Inflammatory macrophage (primary cell): Measurements from ENCODE around the gene KRT77.
"Not testable (repeated sequence)": the region's sequence is repeated elsewhere in the genome, so short reads cannot be mapped to it uniquely, and the experiment has no call there.

Experiments used
- DNase-seq, 2 donors: peaks; one replicate each; pipeline ENCODE4 v3.0.0-alpha.2; 2020 to 2022

Gene KRT77

GRCh38 chr12:52721838-52722470, 18.6 kb upstream of the KRT77 start:
- DNase-seq = no peak

- no peak for DNase-seq
Measured at GRCh38 chr12:52720365-52720886, 17.1 kb upstream of the KRT77 start.

DNA sequence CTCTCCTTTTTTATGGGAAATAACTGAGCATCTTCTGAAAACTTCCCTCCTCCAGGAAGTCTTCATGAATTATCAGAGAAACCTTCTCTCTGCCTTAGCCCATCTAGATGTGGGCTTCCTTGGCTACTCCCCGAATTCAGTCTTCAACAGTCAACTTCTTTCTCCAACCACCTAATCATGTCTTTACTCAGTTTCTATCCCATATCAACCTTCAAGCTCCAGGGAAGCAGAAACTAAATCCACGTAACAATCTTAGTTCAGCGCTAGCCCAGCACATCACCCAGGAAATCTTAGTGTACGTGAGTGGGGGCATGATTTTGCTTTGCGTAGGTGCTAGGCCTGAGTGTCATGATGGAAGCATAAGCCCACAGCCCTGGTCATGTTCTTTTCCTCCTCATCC, 12.7 kb upstream of the KRT77 start:
- no peak for DNase-seq

- DNase-seq = no peak
Measured at GRCh38 chr12:52715416-52715815, 12.1 kb upstream of the KRT77 start.

- no peak for DNase-seq
Measured at GRCh38 chr12:52714887-52715281, 11.6 kb upstream of the KRT77 start.

GRCh38 chr12:52713960-52714886, 10.9 kb upstream of the KRT77 start:
- DNase-seq = peak in 1 of 2 donors; percentile 10

DNA sequence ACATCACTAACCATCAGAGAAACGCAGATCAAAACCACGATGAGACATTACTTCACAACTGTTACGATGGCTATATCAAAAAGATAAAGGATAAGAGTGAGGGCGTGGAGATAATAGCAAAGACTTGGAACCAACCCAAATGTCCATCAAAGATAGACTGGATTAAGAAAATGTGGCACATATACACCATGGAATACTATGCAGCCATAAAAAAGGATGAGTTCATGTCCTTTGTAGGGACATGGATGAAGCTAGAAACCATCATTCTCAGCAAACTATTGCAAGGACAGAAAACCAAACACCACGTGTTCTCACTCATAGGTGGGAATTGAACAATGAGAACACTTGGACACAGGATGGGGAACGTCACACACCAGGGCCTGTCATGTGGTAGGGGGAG, 8.8 kb upstream of the KRT77 start:
- not testable (repeated sequence) for DNase-seq

DNA sequence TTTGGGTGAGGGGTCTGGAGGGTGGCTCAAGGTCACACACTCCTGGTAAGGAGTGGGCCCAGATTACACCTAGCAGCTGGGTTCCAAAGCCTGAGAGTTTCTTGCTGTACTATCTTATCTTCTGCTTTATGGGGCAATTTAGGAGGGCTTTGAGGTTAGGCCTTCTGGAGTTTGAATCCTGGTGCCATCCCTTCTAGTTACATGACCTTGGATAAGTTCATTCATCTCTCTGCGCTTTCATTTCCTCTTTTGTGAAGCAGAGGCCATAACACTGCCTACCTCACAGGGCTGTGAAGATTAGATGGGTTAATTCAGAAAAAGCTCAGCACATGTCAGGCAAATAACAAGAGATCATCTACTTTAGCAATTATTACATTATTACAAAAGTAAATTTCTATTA, 7.4 kb upstream of the KRT77 start:
- peak; percentile 12 to 15 for DNase-seq

GRCh38 chr12:52708010-52708409, 4.7 kb upstream of the KRT77 start:
- no peak for DNase-seq

- no peak for DNase-seq
Measured at GRCh38 chr12:52704464-52704863, 1.1 kb upstream of the KRT77 start.

DNA sequence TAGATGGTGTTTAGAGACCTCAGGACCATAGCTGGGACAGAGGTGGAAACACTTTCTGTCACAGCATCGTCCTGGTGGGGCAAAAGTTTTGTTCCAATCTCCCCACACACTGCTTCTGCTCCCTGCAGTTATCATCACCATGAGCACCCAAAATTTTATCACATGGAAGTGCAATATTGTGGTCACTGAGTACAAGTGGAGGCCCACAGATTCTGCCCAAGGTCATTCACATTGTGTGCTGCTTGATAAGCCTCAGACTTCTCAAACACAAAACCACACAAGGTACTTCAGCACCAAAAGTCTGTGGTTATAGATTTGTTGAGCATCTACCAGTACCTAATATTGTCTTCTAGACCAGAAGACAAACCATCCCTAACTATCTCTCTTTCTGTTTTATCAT, 554 bp upstream of the KRT77 start:
- no peak for DNase-seq

DNA sequence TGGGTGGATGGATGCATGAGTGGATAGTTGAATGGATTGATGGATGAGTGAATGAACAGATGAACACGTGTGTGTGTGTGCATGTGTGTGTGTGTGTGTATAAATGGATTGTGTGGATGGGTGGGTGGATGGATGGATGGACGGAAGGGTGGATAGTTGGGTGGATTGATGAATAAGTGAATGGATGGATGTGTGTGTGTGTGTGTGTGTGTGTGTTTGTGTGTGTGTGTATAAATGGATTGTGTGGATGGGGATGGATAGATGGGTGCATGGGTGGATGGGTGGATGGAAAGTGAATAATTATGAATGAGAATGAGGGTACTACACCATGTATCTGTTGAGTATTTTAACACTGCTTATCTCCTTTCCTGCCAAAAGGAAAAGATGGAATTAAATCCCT, 986 bp downstream of the KRT77 start:
- no peak for DNase-seq

- no peak for DNase-seq
Measured at GRCh38 chr12:52701281-52701680, 2.0 kb downstream of the KRT77 start.

GRCh38 chr12:52699960-52700359, 3.4 kb downstream of the KRT77 start:
- no peak for DNase-seq

- DNase-seq = no peak
Measured at GRCh38 chr12:52699373-52699772, 4.0 kb downstream of the KRT77 start.

DNA sequence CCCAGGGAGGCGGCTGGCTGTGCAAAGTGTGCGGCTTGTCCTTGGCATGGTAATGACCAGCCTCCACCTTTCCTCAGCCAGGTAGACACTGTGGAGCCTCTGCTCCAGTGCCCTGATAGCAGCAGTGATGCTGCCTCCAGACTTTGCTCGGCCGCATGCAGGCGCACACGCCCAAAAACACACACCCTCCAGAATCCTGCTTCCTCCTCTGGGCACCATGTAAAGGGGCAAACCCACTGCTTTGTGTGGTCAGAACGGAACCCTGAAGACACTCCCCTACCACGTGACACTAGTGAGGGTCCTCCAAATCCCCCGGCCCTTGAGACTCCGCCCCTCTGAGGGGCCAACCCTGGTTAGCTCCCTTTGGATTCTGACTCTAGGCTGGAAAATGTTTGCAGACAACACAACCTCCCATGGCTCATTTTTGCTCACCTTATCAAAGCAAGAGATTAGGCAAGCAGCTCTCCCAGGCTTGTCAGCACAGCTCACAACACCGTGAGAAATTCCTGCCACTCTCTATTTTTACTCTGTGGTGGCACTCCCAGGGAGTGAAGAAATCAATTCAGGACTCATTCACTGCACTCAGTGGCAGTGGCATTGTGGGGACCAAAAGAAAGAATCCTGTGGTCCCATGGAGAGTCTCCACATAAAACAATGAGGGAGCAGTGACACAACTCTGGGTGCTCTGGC, 4.5 kb downstream of the KRT77 start:
- no peak for DNase-seq

GRCh38 chr12:52697058-52697582, 6.2 kb downstream of the KRT77 start:
- DNase-seq = no peak

GRCh38 chr12:52696588-52696987, 6.7 kb downstream of the KRT77 start:
- DNase-seq = no peak

DNA sequence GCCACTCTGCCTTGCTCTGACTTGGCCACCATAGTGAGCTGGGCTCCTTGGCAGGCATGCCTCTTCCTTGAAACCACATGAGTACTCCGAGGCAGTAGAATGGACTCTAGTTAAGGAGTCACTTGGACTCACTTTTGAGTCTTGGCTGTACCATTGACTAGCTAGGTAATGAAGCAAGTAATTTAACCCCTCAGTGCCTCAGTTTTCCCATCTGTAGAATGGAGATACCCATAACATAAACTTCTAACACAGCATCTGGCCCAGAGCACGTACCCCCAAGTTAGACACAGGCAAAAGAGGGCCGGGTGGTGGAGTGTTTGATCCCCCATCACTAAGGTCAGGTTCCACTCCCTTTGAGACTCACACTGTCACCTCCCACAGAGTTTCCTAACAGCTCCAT, 8.3 kb downstream of the KRT77 start:
- DNase-seq = no peak

DNA sequence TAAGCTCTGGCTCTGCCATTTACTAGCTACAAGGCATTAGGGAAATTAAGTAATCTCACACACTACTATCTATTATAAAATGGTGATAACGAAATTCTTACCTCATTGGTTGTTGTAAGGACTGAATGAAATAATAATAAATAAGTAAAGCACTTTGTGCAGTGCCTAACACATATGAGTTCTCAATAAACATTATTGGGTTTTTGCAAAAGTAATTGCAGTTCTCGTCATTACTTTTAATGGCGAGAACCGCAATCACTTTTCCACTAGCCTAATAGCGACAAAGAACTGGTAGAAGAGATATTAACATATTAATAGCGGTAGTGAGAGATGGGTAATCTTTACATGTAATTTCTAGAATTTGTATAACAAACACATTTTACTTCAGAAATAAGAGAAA, 9.2 kb downstream of the KRT77 start:
- DNase-seq = no peak

DNA sequence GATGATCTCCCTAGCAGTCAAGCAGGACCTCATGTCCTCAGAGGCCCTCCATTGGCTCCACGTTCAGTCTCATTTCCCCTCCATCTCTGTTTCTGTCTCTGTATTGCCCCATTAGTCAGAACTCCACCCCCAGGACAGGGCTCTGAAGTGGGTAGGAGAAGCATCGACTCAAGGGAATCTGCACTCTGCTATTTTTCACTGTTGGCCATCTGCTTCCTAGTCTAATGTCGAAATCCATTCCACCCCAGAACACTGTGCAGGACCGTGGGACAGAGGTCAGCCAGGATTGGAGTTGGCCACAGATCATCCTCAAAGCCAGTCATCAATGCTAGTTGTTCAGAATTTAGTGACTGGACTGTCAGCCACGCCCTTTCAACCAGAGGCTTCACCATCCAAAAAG, 10.1 kb downstream of the KRT77 start:
- no peak for DNase-seq

- DNase-seq = no peak
Measured at GRCh38 chr12:52692254-52692653, 11.1 kb downstream of the KRT77 start.

DNA sequence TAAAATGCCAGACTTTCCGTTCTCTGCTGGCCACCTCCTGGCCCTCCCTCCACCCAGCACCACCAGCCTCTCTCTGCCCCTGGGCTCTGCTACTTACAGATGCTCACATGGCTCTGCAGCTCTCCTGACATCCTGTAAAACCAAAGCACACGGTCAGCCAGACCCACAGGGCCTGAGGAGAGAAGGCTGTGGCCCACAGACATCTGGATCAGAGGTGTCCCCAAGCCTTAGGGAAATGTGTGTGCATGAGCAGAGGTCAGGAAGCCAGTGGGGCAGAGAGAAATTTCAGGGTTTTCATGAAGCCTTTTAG, 11.5 kb downstream of the KRT77 start:
- no peak for DNase-seq
